Left ventricle myocardium inferior (tissue), 1 donor: ENCODE measurements around the gene UGT1A7. TPM values are rescaled to one million over a fixed set of nuclear protein-coding genes. Genes with fewer than 3 reads are reported as not detected.

Source experiments
- DNase-seq: peaks from one replicate; pipeline ENCODE4 v3.0.0-alpha.2; 2020
- H3K27ac ChIP-seq: fragments of 200-600 bp; replicated peaks from 2 replicates; pipeline ENCODE4 v1.8.0; 2021
- H3K27me3 ChIP-seq: fragments of 200-600 bp; 2 replicates; pipeline ENCODE4 v1.8.0; 2021; ENCODE audit warnings: low read depth
- H3K36me3 ChIP-seq: fragments of 200-600 bp; 2 replicates; pipeline ENCODE4 v1.8.0; 2021
- H3K4me1 ChIP-seq: fragments of 200-600 bp; 2 replicates; pipeline ENCODE4 v1.8.0; 2021
- H3K4me3 ChIP-seq: fragments of 200-600 bp; 2 replicates; pipeline ENCODE4 v1.8.0; 2021; ENCODE audit warnings: mild to moderate bottlenecking, moderate library complexity
- H3K9me3 ChIP-seq: fragments of 200-600 bp; replicated peaks from 2 replicates; pipeline ENCODE4 v1.8.0; 2021
- CTCF ChIP-seq: fragments of 200-600 bp; IDR thresholded peaks from 2 replicates; pipeline ENCODE4 v1.8.0; 2021; ENCODE audit warnings: antibody characterized with exemption, mild to moderate bottlenecking, borderline replicate concordance
- intact Hi-C: fragments of 100-400 bp; cut with micrococcal nuclease; formaldehyde crosslinking; loops from one replicate; pipeline ENCODE4 v1.11.0; 2022
- total RNA-seq: library from RNA; stranded (reverse); fragmentation: NEBNext Ultra II Directional; extraction: Animal tissue kit (Norgen Biotek cat#: 25700); gene quantifications from one replicate; pipeline ENCODE4 v1.2.1, GENCODE V29; 2021
- donor health status: DM: no; HTN: yes; CAD: no; lungs with severe emphysema.

The UGT1A7 gene
- total RNA-seq, 1 donor from 2014 or later = not detected

GRCh38 chr2:233818639-233819621 is 137.2 kb downstream of the UGT1A7 start:
- no peak for TF ChIP-seq CTCF
- no peak overlapping the region for H3K4me3 ChIP-seq
- H3K27me3 ChIP-seq = peaks cover 30% of the 10 kb centered on the region
- no peaks in the 10 kb centered on the region for H3K4me1 ChIP-seq
- H3K36me3 ChIP-seq = no peaks in the 10 kb centered on the region
- H3K9me3 ChIP-seq = peaks cover 11% of the 10 kb centered on the region
- no peak for DNase-seq
- H3K27ac ChIP-seq = no peak overlapping the region
- intact Hi-C loops = no loop called here

- Histone ChIP-seq H3K4me3 (no peak overlapping the region), H3K36me3 (no peaks in the 10 kb centered on the region), H3K4me1 (no peaks in the 10 kb centered on the region), H3K27ac (no peak overlapping the region), H3K9me3 (peaks cover 8% of the 10 kb centered on the region), H3K27me3 (peaks cover 30% of the 10 kb centered on the region)
- intact Hi-C loops = no loop called here
- DNase-seq = no peak
- TF ChIP-seq CTCF = no peak
These were observed 138.4 kb downstream of the UGT1A7 start for GRCh38 chr2:233819884-233820773.

GRCh38 chr2:233820774-233821105 is 139.0 kb downstream of the UGT1A7 start:
- Histone ChIP-seq H3K4me1 (no peaks in the 10 kb centered on the region), H3K4me3 (no peak overlapping the region), H3K27ac (no peak overlapping the region), H3K36me3 (no peaks in the 10 kb centered on the region), H3K9me3 (peaks cover 8% of the 10 kb centered on the region), H3K27me3 (peaks cover 30% of the 10 kb centered on the region)
- intact Hi-C loops = no loop called here
- TF ChIP-seq CTCF = no peak
- no peak for DNase-seq

GRCh38 chr2:233821196-233821595 is 139.5 kb downstream of the UGT1A7 start:
- no peak for TF ChIP-seq CTCF
- Histone ChIP-seq H3K4me1 (no peaks in the 10 kb centered on the region), H3K27ac (no peak overlapping the region), H3K27me3 (peaks cover 30% of the 10 kb centered on the region), H3K9me3 (peaks cover 5% of the 10 kb centered on the region), H3K4me3 (no peak overlapping the region), H3K36me3 (no peaks in the 10 kb centered on the region)
- no peak for DNase-seq
- intact Hi-C loops = no loop called here

- H3K4me3 ChIP-seq = no peak overlapping the region
- intact Hi-C loops = no loop called here
- no peak overlapping the region for H3K27ac ChIP-seq
- peaks cover 7% of the 10 kb centered on the region for H3K9me3 ChIP-seq
- no peaks in the 10 kb centered on the region for H3K36me3 ChIP-seq
- no peak for TF ChIP-seq CTCF
- no peak for DNase-seq
- H3K4me1 ChIP-seq = no peaks in the 10 kb centered on the region
- H3K27me3 ChIP-seq = peaks cover 30% of the 10 kb centered on the region
These were observed 140.0 kb downstream of the UGT1A7 start for GRCh38 chr2:233821709-233822100.
